ENCODE measurements around the gene SIN3B.

SIN3B gene

GRCh38 chr19:16825312-16826052, 3.7 kb upstream of the SIN3B start:
- peak; percentile 90 for DNase-seq (ENCODE audit: low spot score)

DNA sequence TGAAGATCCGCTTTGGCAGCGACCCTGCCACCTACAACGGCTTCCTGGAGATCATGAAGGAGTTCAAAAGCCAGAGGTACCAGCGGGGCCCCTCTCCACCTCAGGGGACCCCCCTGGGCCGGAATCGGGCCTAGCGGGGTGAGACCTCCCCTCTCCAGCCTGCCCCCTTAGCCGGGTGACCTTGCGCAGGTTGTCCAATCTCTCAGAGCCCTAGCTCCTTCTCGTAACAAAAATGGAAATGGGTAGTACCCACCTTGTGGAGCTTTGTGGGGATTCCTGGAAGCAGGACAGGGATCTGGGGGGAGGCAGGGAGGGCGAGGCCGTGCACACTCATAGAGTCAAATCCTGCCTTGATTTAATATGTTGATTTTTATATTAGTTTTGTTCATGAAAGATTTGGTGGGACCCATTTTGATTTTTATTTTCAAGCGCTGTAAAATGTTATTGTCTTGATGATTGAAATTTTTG, 658 bp downstream of the SIN3B start:
- DNase-seq (ENCODE audit: low spot score): no peak

DNA sequence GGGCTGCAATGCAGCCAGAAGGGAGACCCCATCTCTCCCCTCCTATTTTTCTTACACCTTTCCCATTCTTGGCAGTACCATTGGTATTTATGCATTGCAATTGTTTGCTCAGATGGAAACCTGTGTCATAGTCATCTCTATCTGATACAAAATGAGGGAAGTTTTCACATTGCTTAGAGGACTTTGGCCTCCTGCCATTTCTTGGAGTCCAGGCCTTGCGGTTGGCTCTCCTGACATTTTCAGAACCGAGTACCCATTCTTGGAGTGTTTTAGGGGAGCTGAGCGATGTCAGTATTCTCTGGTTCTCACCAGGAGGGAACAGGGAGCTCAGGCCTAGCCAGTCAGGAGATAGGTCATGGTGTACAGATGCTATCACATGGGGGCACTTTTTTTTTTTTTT, 1.5 kb downstream of the SIN3B start:
- DNase-seq (ENCODE audit: low spot score): peak; percentile 41

- DNase-seq (ENCODE audit: low spot score): no peak
These were observed 2.3 kb downstream of the SIN3B start for GRCh38 chr19:16831531-16831930.

DNA sequence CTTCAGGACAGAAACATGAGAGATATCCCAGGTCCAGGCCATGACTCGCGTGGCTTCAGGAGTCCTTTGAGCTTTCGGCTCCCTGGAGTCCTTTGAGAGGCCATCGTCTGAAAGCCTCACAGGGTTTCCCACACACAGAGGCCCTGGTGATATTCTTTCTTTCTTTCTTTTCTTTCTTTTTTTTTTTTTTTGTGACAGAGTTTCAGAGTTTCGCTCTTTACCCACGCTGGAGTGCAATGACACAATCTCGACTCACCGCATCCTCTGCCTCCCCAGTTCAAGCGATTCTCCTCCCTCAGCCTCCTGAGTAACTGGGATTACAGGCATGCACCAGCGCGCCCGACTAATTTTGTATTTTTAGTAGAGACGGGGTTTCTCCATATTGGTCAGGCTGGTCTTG, 5.5 kb downstream of the SIN3B start:
- peak; percentile 38 for DNase-seq (ENCODE audit: low spot score)

GRCh38 chr19:16836115-16837034, 7.2 kb downstream of the SIN3B start:
- DNase-seq (ENCODE audit: low spot score): no peak

GRCh38 chr19:16837035-16837362, 7.8 kb downstream of the SIN3B start:
- DNase-seq (ENCODE audit: low spot score): no peak

- DNase-seq (ENCODE audit: low spot score): no peak
These were observed 12.3 kb downstream of the SIN3B start for GRCh38 chr19:16841391-16841926.

GRCh38 chr19:16846901-16847300, 17.7 kb downstream of the SIN3B start:
- no peak for DNase-seq (ENCODE audit: low spot score)

DNA sequence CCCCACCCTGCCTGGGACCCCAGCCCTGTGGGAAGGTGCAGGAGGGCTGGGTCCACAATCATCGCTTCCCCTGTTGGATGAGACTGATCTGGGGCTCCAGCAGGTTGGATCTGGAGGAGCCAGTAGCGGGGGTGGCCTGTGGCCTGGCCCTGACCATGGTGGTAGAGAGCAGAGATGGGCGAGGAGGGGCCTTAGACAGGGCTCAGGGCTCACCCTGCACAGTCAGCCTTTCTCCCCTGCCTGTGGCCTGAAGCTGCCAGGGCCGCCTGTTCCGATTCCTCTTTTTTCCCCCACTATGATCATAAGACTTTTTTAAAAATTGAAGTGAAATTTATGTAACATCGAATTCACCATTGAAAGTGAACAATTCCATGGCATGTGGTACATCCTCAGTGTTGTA, 18.2 kb downstream of the SIN3B start:
- DNase-seq (ENCODE audit: low spot score): no peak

GRCh38 chr19:16849168-16849567, 20.0 kb downstream of the SIN3B start:
- DNase-seq (ENCODE audit: low spot score): peak; percentile 27

DNA sequence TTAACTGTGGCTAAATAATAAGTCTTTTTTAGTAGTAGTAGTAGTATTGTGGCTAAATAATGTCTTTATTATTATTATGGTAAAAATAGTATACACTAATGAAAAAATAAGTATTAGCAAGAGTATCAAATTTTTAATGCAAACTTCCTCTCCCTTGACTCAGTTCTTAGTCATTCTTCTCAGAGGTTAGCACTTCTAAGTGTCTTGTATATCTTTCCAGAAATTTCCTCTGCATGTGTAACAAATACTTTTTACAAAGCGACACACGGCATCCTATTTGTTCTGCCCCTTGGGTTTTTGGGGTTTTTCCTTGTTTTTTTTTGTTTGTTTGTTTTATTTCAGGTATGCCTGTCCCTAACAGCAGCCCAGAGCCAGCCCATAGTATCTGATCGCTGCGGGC, 20.9 kb downstream of the SIN3B start:
- peak; percentile 20 for DNase-seq (ENCODE audit: low spot score)

DNA sequence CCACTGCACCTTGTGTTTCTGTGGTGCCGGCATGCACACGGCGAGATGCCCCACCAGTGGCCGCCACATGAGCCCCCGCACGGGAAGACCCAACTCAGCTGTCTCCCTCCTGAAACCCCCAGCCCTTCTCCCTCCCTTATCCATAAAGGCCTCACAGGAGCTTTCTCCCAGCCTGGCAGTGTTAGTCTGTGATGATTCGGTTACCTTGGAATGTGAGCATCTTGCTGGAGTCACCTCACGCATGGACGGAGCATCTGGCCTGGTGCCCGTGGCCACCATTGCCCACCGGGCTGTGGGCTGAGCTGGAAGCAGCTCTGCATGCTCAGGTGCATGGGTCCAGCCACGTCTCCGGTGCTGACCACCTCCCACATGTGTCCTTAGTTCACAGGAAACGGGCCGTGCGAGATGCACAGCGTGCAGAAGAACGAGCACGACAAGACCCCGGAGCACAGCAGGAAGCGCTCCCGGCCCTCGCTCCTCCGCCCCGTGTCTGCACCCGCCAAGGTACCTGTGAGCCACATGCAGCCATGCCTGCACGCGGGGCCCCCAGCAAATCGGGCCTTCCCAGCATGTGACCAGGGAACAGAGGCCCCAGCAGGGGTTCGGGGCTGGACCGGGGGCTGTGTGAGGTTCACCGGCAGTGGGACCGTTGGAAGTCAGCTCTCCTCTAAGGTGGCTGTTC, 22.0 kb downstream of the SIN3B start:
- DNase-seq (ENCODE audit: low spot score): peak; percentile 80

DNA sequence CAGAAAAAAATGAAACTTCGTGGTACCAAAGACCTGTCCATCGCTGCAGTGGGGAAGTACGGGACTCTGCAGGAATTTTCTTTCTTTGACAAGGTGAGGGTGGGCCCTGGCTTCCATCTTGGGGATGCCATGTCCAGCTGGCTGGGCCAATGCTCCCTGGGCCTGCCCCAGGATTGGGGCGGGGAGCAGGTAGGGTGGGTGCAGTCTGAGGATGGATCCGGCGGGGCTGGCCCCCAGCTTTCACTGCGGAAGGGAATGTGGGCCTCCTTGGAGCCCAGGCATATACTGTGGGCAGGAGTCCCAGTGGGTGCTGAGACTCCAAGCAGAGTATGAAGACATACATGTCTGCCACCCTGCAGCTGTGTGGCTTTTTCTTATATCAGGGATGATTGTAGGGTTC, 23.9 kb downstream of the SIN3B start:
- no peak for DNase-seq (ENCODE audit: low spot score)

GRCh38 chr19:16856091-16856490, 26.9 kb downstream of the SIN3B start:
- DNase-seq (ENCODE audit: low spot score): no peak

DNA sequence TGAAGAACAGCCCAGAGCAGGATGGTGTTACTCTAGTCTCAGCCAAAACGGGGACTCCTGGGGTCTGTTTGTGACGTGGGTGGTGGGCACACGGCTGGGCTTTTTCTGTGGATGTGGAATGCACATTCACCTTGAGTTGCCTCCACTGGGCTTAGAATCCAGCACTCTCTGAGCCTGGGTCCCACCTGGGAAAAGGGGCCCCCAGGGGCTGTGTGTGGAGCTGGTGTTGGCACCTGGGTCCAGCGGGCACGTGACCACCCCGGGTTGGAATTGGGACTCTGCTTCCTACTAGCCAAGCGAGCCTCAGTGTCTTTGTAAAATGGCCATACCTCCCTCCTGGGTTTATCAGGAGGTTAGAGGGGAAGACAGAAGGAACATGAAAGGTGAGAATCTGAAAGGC, 30.4 kb downstream of the SIN3B start:
- DNase-seq (ENCODE audit: low spot score): no peak

DNA sequence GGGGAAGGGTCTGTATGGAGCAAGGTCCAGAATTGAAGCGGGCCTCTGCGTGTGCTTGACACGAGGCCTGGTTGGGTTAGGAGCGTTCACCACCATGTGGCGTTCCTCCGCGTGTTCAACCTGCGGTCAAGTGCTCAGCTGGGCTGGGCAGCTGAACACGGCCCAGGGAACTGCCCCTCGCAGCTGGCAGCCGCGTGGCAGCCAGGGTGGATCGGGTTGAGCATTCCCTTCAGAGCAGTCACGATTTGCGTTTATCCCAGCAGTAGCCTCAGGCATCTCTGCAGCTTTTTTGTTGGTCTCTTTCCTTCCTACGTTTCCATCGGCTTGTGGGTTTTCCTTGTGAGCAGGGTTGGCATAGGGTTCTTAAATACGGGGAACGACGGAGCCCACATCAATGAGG, 30.9 kb downstream of the SIN3B start:
- no peak for DNase-seq (ENCODE audit: low spot score)

- DNase-seq (ENCODE audit: low spot score): no peak
These were observed 31.8 kb downstream of the SIN3B start for GRCh38 chr19:16861011-16861410.

GRCh38 chr19:16861834-16862233, 32.6 kb downstream of the SIN3B start:
- DNase-seq (ENCODE audit: low spot score): no peak

GRCh38 chr19:16862826-16863415, 33.7 kb downstream of the SIN3B start:
- DNase-seq (ENCODE audit: low spot score): no peak

DNA sequence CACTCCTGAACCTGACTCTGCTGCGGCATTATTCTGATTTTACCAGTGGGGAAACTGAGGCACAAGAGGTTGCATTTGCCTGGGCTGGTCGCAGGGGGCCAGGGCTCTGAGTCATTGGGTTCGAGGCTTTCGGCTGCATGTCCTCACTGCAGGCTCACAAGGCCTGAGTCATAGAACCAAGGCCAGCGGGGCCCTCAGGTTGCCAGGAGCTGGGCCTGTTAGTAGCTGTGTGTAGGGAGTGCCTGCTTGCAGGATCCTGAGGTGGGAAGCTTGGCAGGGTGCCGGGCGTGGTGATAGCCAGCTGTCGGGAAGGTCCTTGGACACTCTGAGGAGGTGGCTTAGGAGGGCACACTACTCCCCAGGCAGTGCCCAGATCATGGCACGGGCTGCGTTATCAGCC, 38.0 kb downstream of the SIN3B start:
- DNase-seq (ENCODE audit: low spot score): no peak

Data from kidney tubule cell (primary cell).